RKO (cell line): ENCODE results near the gene ARHGAP26.

ENCODE experiments used
- DNase-seq: peaks from one replicate; pipeline ENCODE4 v3.0.0-alpha.2; 2016; ENCODE audit warnings: low spot score

Gene ARHGAP26

GRCh38 chr5:143165049-143165880 lies 395.1 kb downstream of the ARHGAP26 start:
- DNase-seq: no peak

- no peak for DNase-seq
Observed at GRCh38 chr5:143166090-143166489, 395.9 kb downstream of the ARHGAP26 start.

GRCh38 chr5:143166661-143167420 lies 396.7 kb downstream of the ARHGAP26 start:
- no peak for DNase-seq

GRCh38 chr5:143168171-143168741 lies 398.1 kb downstream of the ARHGAP26 start:
- no peak for DNase-seq

- no peak for DNase-seq
Observed at GRCh38 chr5:143168921-143169810, 399.0 kb downstream of the ARHGAP26 start.

- DNase-seq: no peak
Observed at GRCh38 chr5:143170104-143170503, 399.9 kb downstream of the ARHGAP26 start.

- no peak for DNase-seq
Observed at GRCh38 chr5:143170977-143171376, 400.8 kb downstream of the ARHGAP26 start.

- no peak for DNase-seq
Observed at GRCh38 chr5:143172739-143173138, 402.6 kb downstream of the ARHGAP26 start.

- no peak for DNase-seq
Observed at GRCh38 chr5:143173139-143173889, 403.1 kb downstream of the ARHGAP26 start.

- no peak for DNase-seq
Observed at GRCh38 chr5:143174714-143175398, 404.7 kb downstream of the ARHGAP26 start.

- DNase-seq: no peak
Observed at GRCh38 chr5:143176048-143176447, 405.9 kb downstream of the ARHGAP26 start.

GRCh38 chr5:143177263-143177983 lies 407.2 kb downstream of the ARHGAP26 start:
- DNase-seq: peak; percentile 88

GRCh38 chr5:143179126-143179740 lies 409.1 kb downstream of the ARHGAP26 start:
- no peak for DNase-seq

- DNase-seq: no peak
Observed at GRCh38 chr5:143180751-143181150, 410.6 kb downstream of the ARHGAP26 start.

- no peak for DNase-seq
Observed at GRCh38 chr5:143181173-143181572, 411.0 kb downstream of the ARHGAP26 start.

GRCh38 chr5:143182106-143182505 lies 411.9 kb downstream of the ARHGAP26 start:
- no peak for DNase-seq

GRCh38 chr5:143182901-143183820 lies 413.0 kb downstream of the ARHGAP26 start:
- no peak for DNase-seq

GRCh38 chr5:143183989-143184388 lies 413.8 kb downstream of the ARHGAP26 start:
- DNase-seq: no peak
